DLD1 (cell line): ENCODE measurements around the gene SYCP3.

Experiments used
- in situ Hi-C: cut with HindIII; loops from 2 replicates; pipeline ENCODE4 v1.10.0; 2017; ENCODE audit warnings: low sequenced_read_pairs

The SYCP3 gene

GRCh38 chr12:101738920-101739665 lies at the start of gene SYCP3:
Gene SYCP3 (minus strand): TSS chr12:101739462. CDS start chr12:101737935, 1,527 bp downstream.
- in situ Hi-C loops: no loop called here

- in situ Hi-C loops: no loop called here
Observed at GRCh38 chr12:101785671-101786070, 46.4 kb upstream of the SYCP3 start.

GRCh38 chr12:101784376-101784775 lies 45.1 kb upstream of the SYCP3 start:
- in situ Hi-C loops: no loop called here

- in situ Hi-C loops: no loop called here
Observed at GRCh38 chr12:101783838-101784237, 44.6 kb upstream of the SYCP3 start.

DNA sequence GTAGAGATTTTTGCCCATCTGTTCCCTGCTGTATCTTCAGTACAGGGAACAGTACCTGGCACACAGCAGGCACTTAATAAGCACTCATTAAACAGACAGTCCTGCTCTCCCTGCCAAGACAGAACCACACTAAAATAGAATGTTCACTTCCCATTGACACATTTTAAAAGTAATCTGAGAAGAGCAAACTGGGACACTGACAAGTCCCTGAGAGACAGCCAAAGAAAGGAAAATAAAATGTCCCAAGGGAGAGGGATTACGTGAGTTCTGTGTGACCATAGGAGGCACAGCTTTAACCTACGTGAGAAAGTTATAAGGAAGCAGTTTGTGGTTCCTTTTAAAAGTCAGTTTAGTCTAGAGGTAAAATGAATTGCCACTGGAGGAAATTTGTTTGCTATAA lies 43.9 kb upstream of the SYCP3 start:
- in situ Hi-C loops: no loop called here

- in situ Hi-C loops: no loop called here
Observed at GRCh38 chr12:101782273-101782731, 43.0 kb upstream of the SYCP3 start.

DNA sequence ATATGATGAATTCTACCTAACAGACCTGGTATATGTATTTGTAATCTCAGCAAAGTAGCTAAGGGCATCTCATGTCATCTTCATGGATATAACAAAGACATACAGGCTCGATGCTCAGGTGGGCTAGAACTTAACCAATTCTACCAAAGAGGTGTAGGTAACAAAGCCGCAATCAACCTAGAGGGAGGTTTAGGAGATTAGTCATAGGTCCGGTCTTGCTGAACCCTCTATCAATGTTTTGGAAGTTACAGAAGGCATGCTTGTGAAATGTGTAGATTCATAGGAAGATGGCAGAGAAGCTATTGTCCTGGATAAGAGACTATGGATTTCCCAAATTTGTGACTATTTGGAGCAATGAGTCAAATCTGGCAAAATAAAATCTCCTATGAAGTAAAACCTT lies 42.6 kb upstream of the SYCP3 start:
- in situ Hi-C loops: no loop called here

- in situ Hi-C loops: no loop called here
Observed at GRCh38 chr12:101780599-101780998, 41.3 kb upstream of the SYCP3 start.

DNA sequence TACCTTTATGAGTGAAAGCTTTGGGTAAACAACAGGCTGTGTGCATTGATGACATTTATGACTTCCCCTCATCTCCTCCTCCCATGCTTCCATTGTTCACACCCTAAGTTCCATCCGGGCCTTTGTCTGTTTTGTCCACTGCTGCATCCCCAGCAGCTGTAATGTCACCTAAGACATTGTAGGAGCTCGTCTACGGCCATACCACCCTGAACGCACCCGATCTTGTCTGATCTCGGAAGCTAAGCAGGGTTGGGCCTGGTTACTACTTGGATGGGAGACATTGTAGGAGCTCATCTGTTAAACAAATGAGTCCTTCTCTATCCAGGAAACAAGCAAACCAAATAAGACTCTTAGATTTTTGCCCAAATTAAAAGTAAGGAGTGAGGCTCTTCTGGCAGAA lies 40.4 kb upstream of the SYCP3 start:
- in situ Hi-C loops: no loop called here

DNA sequence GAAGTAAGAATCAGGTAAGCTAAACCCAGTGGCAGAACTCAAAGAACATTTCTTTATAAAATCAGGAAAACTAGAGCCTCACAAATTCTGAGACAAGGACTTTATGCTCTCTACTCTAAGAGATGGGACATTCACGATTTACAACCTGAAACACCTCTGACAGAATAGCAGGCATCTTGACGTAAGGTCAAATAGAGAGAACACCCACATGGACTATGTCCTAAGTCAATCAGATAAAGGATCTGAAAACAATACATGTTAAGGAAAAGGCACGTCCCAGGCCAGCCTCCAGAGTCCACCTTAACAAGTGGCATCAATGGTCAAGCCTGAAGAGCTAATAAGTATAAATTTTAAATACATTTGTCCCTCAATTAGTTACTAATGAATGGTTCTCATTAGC lies 39.9 kb upstream of the SYCP3 start:
- in situ Hi-C loops: no loop called here

DNA sequence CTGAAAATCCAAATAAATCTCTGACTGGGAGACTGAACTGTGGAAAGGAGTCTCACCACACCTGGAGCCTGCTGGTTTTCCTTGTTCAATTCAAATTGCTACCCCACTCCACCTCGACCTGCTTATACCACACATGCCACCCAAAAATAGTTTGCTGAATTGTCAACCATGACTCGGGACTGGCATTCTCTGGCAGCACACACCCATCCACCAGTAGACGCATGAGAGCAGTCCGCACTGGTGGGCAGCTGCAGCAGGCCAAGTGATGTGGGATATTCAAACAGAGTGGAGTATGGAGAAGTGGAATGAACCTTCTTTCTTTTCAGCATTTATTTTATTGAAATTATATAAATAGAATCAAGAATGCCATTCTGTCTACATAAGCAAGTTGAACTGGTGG lies 38.7 kb upstream of the SYCP3 start:
- in situ Hi-C loops: no loop called here

DNA sequence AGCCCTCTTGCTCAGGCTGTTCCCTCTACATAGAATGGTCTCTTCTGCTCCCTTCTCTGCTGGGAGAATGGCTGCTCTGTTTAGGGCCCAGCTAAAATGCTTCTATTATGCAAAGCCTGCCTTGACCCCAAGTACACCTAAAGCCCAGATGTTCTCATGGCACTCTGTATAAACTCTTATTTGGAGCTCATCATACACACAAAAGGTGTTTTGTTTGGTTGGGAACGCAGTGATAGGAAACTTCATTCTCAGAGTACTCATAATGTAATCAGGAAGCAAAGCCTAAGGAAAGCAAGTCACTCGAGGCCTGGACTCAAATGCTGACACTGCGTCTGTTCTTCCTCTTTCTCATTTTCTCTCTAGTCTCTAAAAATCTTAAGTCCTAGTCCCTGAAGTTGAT lies 38.2 kb upstream of the SYCP3 start:
- in situ Hi-C loops: no loop called here

- in situ Hi-C loops: no loop called here
Observed at GRCh38 chr12:101775816-101776215, 36.6 kb upstream of the SYCP3 start.

DNA sequence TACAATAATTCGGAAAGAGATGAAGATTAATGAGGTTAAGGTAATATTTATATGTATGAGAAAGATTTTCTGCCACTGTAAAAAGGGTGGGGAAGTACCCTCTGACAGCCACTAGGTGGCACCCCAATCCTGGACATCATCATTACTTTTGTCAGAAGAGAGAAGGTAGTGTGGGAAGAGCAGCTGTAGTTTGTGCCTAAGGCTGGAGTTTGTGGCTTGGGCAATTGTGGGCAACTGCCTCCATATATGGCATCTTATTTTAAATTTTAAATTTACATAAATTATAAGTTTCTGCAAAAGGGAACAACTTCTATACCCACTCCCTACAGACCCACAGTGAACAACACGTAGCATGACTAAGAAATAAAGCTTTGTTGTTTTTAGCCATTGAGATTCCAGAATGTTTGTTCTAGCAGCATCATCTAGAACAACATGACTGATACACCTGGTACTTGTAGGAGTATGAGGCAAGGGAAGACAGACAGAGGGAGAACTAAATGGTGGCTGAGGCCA lies 34.4 kb upstream of the SYCP3 start:
- in situ Hi-C loops: no loop called here

GRCh38 chr12:101772012-101772775 lies 32.9 kb upstream of the SYCP3 start:
- in situ Hi-C loops: no loop called here

- in situ Hi-C loops: no loop called here
Observed at GRCh38 chr12:101769865-101770264, 30.6 kb upstream of the SYCP3 start.

- in situ Hi-C loops: no loop called here
Observed at GRCh38 chr12:101768781-101769180, 29.5 kb upstream of the SYCP3 start.

DNA sequence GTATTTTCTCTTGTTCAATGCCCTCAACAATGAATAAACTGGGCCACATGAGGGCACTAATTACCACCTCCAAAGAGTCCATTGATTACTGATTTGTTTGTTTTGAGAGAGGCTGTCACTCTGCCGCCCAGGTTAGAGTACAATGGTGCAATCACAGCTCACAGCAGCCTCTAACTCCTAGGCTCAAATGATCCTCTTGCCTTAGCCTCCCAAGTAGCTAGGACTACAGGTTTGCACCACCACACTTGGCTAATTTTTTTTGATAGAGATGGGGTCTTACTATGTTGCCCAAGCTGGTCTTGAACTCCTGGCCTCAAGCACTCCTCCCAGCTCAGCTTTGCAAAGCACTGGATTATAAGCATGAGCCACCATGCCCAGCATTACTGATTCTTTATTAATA lies 28.3 kb upstream of the SYCP3 start:
- in situ Hi-C loops: no loop called here

GRCh38 chr12:101764051-101764792 lies 25.0 kb upstream of the SYCP3 start:
- in situ Hi-C loops: no loop called here

GRCh38 chr12:101763246-101763931 lies 24.1 kb upstream of the SYCP3 start:
- in situ Hi-C loops: no loop called here

GRCh38 chr12:101761781-101762180 lies 22.5 kb upstream of the SYCP3 start:
- in situ Hi-C loops: no loop called here
